Suppressor macrophage treated with lipopolysaccharide for 4 hours (primary cell): Measurements from ENCODE around the gene SH3TC2.

ENCODE experiments used
- DNase-seq: peaks from one replicate; pipeline ENCODE4 v3.0.0-alpha.2; 2020

The SH3TC2 gene

DNA sequence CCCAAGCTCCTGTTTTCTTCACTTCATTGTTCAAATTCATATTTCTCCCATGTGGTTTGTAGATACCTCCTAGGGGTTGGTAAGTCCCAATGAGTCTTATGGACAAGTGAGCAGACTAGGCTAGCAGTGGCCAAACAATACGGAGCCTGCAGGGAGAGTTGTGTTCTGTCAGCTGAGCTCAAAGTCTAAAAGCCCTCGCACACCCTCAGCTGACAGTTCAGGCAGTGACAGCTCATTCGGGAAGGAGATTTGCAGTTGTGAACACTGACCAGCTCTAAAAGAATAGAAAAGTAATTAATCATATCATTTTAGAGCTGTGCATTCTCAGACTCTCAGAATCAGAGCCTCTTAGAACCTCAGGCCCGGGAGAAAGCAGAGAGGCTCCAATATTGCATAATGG lies 95.1 kb downstream of the SH3TC2 start:
- DNase-seq: no peak

DNA sequence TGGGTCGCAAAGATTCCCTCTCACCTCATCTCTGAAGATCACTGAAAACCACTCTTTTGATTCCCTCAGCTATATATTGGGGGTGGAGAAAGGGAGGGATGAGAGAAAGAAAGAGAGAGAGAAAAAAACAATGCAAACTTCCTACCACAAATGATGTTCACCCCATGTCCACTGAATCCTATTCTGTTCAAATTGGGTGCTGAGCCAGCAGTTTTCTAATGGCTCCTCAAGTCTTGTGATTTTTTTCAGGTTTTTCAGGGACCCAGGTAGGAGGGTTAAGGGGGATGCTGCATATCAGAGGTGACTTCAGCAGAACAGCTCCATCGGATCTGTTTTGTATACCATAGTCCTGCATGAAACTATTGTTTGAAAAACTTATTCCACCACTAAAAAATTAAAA lies 95.9 kb downstream of the SH3TC2 start:
- DNase-seq: no peak

DNA sequence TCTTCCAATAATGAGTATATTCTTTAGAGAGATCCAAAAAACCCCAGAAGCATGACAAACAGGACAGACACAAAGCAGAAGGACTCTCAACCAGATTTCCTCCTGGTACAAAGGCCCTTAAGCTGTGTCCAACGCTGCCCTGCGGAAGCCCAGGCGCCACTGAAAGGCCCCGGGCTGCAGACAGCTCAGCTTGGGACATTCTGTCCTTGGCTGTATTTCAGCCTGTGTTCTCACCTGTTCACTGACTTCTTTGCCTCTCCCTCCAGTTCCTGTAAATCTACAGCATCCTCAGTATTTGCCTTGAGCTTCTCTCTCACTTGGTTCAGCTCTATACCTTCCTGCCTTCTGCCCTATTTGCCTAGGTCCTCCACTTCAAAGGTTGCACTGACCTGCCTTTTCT lies 96.5 kb downstream of the SH3TC2 start:
- no peak for DNase-seq

DNA sequence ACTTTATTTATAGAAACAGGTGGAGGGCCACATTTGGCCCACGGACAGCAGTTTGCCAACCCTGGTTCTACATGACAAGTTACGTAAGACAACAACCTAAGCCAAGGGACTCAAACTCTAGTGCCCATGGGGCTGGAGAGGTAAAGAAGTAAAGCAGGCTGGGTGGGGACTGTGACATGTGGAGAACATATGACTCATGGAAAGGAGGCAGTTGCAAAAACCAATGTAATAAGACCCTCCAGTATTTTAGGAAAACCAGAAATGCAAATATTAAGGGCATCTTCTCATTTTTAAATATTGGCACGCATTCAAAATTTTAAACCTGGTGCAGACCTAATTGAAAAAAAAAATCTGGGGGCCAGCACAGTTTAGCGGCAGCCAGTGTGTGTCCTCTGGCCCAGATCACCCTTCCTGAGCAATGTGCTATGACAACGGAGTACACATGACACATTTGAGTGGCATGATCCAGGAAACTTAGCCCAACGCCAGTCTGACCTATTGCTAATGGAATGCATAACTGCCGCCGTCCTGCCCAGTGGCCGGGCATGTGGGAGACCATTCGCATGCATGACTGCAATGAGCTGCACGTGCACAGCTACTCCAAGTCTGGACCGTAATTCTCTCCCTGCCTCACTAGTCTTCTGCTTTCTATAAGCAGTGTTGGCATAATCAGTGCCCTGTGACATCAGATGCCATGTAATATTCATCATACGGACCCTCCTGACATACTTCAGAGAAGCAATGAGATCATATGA lies 97.2 kb downstream of the SH3TC2 start:
- DNase-seq: no peak

DNA sequence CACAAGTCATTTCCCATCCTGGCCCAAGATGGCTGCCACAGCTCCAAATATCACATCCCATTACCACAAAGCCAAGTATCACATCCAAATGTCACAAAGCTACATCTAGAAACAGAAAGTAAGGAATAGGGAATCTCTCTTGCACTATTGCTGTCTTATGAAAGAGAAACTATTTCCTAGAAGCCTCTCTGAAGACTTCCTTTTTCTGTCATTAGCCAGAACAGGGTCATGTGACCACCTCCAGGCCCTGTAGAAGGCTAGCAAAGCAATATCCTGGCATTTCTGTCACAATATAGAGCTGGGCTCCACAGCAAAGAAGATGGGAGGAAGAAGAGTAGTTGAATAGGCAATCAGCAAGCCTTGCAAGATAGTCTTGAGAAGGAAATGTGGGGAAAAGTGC lies 99.2 kb downstream of the SH3TC2 start:
- peak; percentile 89 for DNase-seq

DNA sequence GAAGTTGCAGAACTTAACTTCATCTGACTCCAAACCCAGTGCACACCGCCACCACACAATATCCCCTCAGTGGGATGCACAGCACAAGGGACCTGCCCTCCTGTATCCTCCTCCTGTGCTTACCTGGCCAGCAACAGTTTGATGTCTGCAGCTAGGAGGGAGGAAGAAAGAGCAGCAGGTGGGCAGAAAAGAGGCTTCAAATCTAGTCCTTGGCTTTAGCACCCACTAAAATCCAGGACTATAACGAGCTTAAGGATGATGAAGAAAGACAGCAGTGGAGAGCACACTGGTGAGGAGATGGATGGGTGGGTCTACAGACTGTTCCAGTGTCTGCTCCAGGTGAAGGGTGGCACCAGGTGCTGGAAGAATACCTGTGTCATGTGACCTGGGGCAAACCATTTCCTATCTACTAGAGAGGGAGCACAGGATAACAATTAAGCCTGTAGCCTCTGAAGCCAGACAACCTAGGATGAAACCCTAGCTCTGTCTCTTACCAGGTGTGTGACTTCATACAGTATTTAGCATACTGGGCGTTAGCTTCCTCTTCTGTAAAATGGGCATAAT lies 100.0 kb downstream of the SH3TC2 start:
- no peak for DNase-seq

DNA sequence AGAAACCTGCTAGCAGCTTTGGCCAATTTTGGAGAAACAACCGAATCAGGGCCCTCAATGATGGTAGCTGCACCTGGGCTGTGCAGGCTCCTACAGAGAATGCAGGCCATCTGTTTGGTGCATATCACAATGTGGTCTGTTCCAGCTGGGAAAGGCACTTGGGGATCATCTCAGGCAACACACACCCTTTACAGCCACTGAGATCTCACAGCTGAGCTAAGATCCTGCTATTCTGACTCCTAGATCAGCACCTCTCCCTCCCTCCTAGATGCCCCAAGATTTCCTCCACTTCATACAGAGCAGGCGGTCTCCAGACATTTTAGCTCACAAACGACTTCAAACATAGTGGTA lies 100.7 kb downstream of the SH3TC2 start:
- DNase-seq: no peak

DNA sequence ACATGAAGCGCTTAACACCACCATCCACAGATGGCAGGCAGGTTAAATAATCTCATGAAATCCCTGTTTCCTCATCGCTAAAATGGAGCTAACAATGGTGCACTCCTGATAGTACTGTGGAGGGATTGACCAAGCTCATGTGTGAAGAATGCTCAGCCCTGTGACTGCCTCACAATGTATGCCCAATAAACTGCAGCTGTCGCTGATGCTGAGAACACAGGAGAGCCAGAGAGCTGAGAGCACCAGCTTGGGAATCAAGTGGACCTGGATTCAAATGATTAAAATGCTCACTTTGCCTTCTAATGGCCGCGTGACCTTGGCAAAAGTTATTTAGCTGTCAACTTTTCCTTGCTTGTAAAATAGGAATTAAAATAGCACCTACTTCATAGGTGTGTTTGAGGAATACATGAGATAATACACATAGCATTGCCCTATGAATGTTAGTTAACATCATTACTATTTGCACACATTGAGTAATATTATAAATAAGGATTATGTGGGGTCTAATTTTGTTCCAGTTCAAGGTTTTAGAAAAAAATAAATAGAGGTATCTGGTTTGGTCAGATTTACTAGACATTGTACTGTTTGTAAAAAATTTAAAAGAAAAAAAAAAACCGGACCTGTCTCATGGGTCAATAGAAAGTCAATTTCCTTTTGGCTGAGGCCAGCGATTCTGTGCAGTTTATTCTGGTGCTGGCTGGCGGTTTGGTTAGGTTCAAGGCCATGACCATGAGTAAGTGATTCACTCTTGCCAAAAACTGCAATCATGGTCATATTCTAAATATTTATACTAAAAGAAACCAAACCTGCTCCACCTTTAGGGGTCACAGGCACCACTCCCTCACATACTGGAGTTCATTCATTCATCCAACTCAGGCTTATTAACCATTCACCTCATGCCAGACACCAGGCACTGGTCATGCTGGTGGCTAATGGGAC lies 101.3 kb downstream of the SH3TC2 start:
- no peak for DNase-seq

DNA sequence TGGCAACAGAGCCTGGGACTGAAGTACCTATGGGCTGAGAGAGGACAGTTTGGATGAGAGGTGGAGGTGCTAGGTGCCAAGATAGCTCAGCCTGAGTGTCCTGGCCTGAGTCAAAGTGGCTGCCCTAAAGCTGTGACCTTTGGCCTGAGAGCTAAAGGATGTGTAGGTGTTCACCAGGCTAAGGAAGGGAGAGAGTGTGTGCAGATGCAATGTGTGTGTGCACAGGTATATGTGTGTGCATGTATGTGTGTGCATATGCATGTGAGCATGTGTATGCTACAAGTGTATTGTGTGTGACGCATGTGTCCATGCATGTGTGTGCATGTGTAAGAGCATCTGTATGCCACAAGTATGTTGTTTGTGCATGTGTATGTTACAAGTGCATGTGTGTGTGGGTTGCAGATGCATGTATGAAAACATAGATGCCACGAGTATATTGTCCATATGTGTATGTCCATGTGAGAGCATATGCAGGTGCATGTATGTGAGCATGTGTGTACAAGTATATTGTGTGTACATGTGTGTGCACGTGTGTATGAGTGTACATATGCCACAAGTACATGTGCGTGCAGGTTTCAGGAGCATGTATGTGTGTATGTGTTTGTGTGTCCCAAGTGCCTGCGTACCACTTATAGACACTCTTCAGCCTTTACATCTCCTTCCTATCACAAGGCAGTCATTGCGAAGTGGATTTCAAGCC lies 102.6 kb downstream of the SH3TC2 start:
- no peak for DNase-seq

DNA sequence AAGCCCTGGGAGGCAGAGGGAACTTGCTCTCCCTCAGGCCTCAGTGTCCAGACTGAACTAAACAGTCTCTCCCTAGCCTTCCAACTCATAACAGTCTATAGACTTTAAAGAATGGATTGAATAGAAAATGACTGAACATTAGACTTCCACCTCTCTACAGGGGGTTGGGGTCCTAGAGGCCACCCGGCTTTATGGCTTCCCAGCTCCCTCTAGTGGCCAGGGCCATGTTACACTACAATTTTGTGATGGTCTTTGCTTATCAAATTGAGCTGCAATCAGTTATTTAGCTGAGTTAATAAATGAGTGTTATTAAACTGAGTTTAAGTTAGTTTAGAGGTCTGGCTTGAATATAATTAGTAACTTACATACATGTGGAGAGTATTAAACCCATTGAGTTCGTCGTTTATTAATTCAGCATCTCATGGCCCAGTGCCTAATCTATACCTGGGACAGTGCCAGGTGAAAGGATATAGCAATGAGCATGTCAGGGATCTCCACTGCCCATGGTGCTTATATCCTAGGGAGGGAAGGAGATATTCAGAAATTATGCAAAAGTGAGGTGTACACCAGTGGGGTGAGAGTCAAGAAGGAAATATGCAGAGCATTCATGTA lies 105.2 kb downstream of the SH3TC2 start:
- peak; percentile 65 for DNase-seq

DNA sequence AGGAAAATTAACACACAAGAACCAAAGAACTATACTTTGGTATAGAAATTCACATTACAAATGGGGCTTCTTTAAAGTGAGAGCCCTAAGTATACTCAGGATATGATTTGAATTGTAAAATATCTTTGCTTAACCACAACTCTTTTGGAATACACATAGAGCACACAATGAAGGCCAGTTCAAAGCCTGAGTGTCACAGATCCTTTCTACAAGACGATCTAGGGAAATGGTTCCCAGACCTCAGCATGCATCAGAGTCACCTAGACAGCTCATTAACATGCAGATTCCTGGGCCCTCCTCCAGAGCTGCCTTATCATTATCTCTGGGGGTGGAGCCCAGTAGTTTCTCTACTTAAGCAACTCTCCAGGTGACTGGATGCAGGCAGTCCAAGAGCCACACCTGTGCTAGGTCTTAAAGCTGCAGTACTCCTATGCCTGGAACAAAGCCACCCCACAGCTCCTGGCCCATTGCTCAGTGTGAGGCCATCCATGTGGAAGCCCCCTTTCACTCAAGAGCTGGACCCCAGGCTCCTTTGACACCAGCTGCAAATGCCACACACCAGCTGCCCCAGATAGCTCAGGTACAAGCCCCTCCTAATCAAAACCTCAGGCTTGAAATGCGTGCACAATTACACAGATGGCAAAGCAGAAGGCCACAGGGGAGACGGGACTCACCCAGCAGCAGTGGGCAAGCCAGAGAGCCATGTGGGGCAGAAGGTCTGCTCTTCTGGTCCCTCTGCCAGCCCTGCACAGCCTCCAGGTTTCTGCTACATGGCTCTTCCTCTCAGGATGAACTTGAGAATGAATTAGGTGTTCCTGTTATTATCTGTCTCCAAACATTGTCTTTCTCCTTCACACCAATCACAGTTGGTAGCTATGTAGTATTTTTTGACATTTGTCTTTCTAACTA lies 106.1 kb downstream of the SH3TC2 start:
- DNase-seq: no peak
